Measurements from ENCODE around the gene PACSIN2.

DNA sequence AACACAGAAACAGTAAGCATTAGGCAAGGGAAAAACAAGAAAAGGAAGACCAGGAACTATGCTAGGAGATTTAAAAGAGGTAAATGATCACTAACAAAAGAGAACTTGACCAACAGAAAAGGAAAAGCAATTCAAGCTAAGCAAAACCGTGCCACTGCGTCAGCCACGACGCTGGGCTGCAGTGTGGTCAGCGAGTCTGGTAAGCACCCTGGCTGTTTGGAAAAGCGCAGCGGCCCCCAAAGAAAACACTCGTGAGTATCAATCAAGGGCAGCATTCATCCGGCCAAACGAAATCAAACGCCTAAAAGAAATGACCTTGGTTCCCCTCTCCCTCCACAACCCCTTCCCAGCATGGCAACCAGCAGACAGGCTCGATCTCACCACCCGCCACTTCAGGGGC, 28.8 kb downstream of the PACSIN2 start:
- TF ChIP-seq, protein P1, sequence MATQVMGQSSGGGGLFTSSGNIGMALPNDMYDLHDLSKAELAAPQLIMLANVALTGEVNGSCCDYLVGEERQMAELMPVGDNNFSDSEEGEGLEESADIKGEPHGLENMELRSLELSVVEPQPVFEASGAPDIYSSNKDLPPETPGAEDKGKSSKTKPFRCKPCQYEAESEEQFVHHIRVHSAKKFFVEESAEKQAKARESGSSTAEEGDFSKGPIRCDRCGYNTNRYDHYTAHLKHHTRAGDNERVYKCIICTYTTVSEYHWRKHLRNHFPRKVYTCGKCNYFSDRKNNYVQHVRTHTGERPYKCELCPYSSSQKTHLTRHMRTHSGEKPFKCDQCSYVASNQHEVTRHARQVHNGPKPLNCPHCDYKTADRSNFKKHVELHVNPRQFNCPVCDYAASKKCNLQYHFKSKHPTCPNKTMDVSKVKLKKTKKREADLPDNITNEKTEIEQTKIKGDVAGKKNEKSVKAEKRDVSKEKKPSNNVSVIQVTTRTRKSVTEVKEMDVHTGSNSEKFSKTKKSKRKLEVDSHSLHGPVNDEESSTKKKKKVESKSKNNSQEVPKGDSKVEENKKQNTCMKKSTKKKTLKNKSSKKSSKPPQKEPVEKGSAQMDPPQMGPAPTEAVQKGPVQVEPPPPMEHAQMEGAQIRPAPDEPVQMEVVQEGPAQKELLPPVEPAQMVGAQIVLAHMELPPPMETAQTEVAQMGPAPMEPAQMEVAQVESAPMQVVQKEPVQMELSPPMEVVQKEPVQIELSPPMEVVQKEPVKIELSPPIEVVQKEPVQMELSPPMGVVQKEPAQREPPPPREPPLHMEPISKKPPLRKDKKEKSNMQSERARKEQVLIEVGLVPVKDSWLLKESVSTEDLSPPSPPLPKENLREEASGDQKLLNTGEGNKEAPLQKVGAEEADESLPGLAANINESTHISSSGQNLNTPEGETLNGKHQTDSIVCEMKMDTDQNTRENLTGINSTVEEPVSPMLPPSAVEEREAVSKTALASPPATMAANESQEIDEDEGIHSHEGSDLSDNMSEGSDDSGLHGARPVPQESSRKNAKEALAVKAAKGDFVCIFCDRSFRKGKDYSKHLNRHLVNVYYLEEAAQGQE (IDR thresholded peaks at IDR 0.05; ENCODE audit: unreplicated experiment) = no peak
- TF ChIP-seq EZH2 (IDR thresholded peaks at IDR 0.05; ENCODE audit: low read depth, unreplicated experiment) (no peak), CREB1 (CRISPR knock-in tag; IDR thresholded peaks at IDR 0.05; ENCODE audit: low read depth) (no peak), POLR2AphosphoS5 (IDR thresholded peaks at IDR 0.05; ENCODE audit: low read depth) (no peak), EZH2phosphoT487 (IDR thresholded peaks at IDR 0.05; ENCODE audit: unreplicated experiment) (no peak), JUNB (IDR thresholded peaks at IDR 0.05; ENCODE audit: unreplicated experiment) (no peak), STAT1 (IDR thresholded peaks at IDR 0.05; ENCODE audit: unreplicated experiment) (no peak)
- TF ChIP-seq, protein P2, sequence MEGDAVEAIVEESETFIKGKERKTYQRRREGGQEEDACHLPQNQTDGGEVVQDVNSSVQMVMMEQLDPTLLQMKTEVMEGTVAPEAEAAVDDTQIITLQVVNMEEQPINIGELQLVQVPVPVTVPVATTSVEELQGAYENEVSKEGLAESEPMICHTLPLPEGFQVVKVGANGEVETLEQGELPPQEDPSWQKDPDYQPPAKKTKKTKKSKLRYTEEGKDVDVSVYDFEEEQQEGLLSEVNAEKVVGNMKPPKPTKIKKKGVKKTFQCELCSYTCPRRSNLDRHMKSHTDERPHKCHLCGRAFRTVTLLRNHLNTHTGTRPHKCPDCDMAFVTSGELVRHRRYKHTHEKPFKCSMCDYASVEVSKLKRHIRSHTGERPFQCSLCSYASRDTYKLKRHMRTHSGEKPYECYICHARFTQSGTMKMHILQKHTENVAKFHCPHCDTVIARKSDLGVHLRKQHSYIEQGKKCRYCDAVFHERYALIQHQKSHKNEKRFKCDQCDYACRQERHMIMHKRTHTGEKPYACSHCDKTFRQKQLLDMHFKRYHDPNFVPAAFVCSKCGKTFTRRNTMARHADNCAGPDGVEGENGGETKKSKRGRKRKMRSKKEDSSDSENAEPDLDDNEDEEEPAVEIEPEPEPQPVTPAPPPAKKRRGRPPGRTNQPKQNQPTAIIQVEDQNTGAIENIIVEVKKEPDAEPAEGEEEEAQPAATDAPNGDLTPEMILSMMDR (conservative IDR thresholded peaks at IDR 0.05; ENCODE audit: low read depth in 2 of 2) = no peak
- TF ChIP-seq, protein P3, sequence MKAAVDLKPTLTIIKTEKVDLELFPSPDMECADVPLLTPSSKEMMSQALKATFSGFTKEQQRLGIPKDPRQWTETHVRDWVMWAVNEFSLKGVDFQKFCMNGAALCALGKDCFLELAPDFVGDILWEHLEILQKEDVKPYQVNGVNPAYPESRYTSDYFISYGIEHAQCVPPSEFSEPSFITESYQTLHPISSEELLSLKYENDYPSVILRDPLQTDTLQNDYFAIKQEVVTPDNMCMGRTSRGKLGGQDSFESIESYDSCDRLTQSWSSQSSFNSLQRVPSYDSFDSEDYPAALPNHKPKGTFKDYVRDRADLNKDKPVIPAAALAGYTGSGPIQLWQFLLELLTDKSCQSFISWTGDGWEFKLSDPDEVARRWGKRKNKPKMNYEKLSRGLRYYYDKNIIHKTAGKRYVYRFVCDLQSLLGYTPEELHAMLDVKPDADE (IDR thresholded peaks at IDR 0.05) = no peak

Measured in GM23338 (cell line).